Nephron (organoid): Measurements from ENCODE around the gene CUX1.
"Not testable (repeated sequence)": the region's sequence is repeated elsewhere in the genome, so short reads cannot be mapped to it uniquely, and the experiment has no call there.

ENCODE experiments used
- H3K27ac Mint-ChIP-seq, 3 experiments: 2 replicates each; pipeline ENCODE4 v1.8.0; 2020; ENCODE audit warnings: mixed read lengths in 3 of 3, mild to moderate bottlenecking in 2 of 3, moderate library complexity in 1 of 3
- H3K27me3 Mint-ChIP-seq: 2 replicates; pipeline ENCODE4 v1.8.0; 2021; ENCODE audit warnings: low read depth, mild to moderate bottlenecking, moderate library complexity, mixed read lengths
- H3K36me3 Mint-ChIP-seq: 2 replicates; pipeline ENCODE4 v1.8.0; 2020; ENCODE audit warnings: low read depth, mixed read lengths
- H3K4me1 Mint-ChIP-seq: 2 replicates; pipeline ENCODE4 v1.8.0; 2020; ENCODE audit warnings: mixed read lengths
- H3K4me3 Mint-ChIP-seq, 3 experiments: 2 replicates each; pipeline ENCODE4 v1.8.0; 2020; ENCODE audit warnings: mild to moderate bottlenecking in 3 of 3, mixed read lengths in 3 of 3, moderate library complexity in 2 of 3
- H3K9me3 Mint-ChIP-seq: 2 replicates; pipeline ENCODE4 v1.8.0; 2020; ENCODE audit warnings: mixed read lengths
- CTCF ChIP-seq, 3 experiments: fragments of 200-600 bp; sonication (generic); IDR thresholded peaks; one replicate each; pipeline ENCODE4 v1.5.0; 2021; ENCODE audit warnings: antibody characterized with exemption in 3 of 3; ENCODE audit not compliant: unreplicated experiment in 3 of 3

CUX1 gene

GRCh38 chr7:102221961-102222360 is 404.5 kb downstream of the CUX1 start:
- Mint-ChIP-seq H3K4me3 (no peak overlapping the region), H3K9me3 (no peaks in the 10 kb centered on the region), H3K27ac (peak overlapping the region in 2 of 3 experiments; percentile 85 to 86), H3K4me1 (peaks cover 18% of the 10 kb centered on the region), H3K27me3 (peaks cover 3% of the 10 kb centered on the region), H3K36me3 (peaks cover 16% of the 10 kb centered on the region)
- no peak for TF ChIP-seq CTCF (IDR thresholded peaks at IDR 0.05; ENCODE audit: unreplicated experiment in 3 of 3)

- Mint-ChIP-seq H3K27me3 (peaks cover 3% of the 10 kb centered on the region), H3K27ac (no peak overlapping the region), H3K36me3 (peaks cover 17% of the 10 kb centered on the region), H3K4me1 (peaks cover 18% of the 10 kb centered on the region), H3K4me3 (no peak overlapping the region), H3K9me3 (no peaks in the 10 kb centered on the region)
- TF ChIP-seq CTCF (IDR thresholded peaks at IDR 0.05; ENCODE audit: unreplicated experiment in 3 of 3) = no peak
Measured at GRCh38 chr7:102222445-102222844, 405.0 kb downstream of the CUX1 start.

GRCh38 chr7:102223184-102223583 is 405.8 kb downstream of the CUX1 start:
- no peak overlapping the region for H3K27ac Mint-ChIP-seq
- no peaks in the 10 kb centered on the region for H3K27me3 Mint-ChIP-seq
- H3K36me3 Mint-ChIP-seq = peaks cover 18% of the 10 kb centered on the region
- H3K4me1 Mint-ChIP-seq = peaks cover 18% of the 10 kb centered on the region
- TF ChIP-seq CTCF (IDR thresholded peaks at IDR 0.05; ENCODE audit: unreplicated experiment in 3 of 3) = no peak
- H3K4me3 Mint-ChIP-seq = no peak overlapping the region
- H3K9me3 Mint-ChIP-seq = no peaks in the 10 kb centered on the region

GRCh38 chr7:102225025-102225424 is 407.6 kb downstream of the CUX1 start:
- TF ChIP-seq CTCF (IDR thresholded peaks at IDR 0.05; ENCODE audit: unreplicated experiment in 3 of 3) = no peak
- H3K36me3 Mint-ChIP-seq = peaks cover 17% of the 10 kb centered on the region
- no peaks in the 10 kb centered on the region for H3K27me3 Mint-ChIP-seq
- H3K4me3 Mint-ChIP-seq = no peak overlapping the region
- no peaks in the 10 kb centered on the region for H3K9me3 Mint-ChIP-seq
- peaks cover 13% of the 10 kb centered on the region for H3K4me1 Mint-ChIP-seq
- H3K27ac Mint-ChIP-seq = no peak overlapping the region

GRCh38 chr7:102227371-102227770 is 409.9 kb downstream of the CUX1 start:
- H3K4me1 Mint-ChIP-seq = peaks cover 3% of the 10 kb centered on the region
- no peaks in the 10 kb centered on the region for H3K9me3 Mint-ChIP-seq
- peaks cover 23% of the 10 kb centered on the region for H3K36me3 Mint-ChIP-seq
- no peak overlapping the region for H3K4me3 Mint-ChIP-seq
- H3K27ac Mint-ChIP-seq = no peak overlapping the region
- H3K27me3 Mint-ChIP-seq = no peaks in the 10 kb centered on the region
- TF ChIP-seq CTCF (IDR thresholded peaks at IDR 0.05; ENCODE audit: unreplicated experiment in 3 of 3) = no peak

- Mint-ChIP-seq H3K27ac (no peak overlapping the region), H3K9me3 (no peaks in the 10 kb centered on the region), H3K4me3 (no peak overlapping the region), H3K36me3 (peaks cover 31% of the 10 kb centered on the region), H3K4me1 (peaks cover 2% of the 10 kb centered on the region), H3K27me3 (peaks cover 3% of the 10 kb centered on the region)
- TF ChIP-seq CTCF (IDR thresholded peaks at IDR 0.05; ENCODE audit: unreplicated experiment in 3 of 3) = no peak
Measured at GRCh38 chr7:102228935-102229334, 411.5 kb downstream of the CUX1 start.

- H3K4me1 Mint-ChIP-seq, H3K4me3 Mint-ChIP-seq, H3K9me3 Mint-ChIP-seq, H3K27me3 Mint-ChIP-seq, H3K27ac Mint-ChIP-seq: not testable (repeated sequence)
- peaks cover 36% of the 10 kb centered on the region for H3K36me3 Mint-ChIP-seq
Measured at GRCh38 chr7:102230162-102230561, 412.7 kb downstream of the CUX1 start.
